GM19023 (cell line): Measurements from ENCODE around the gene TMEM164.

Experiments
- ATAC-seq: cut with Tn5 transposase; IDR thresholded peaks from one replicate; pipeline ENCODE4 v1.9.1; 2021; ENCODE audit warnings: mild to moderate bottlenecking, moderate library complexity; ENCODE audit not compliant: unreplicated experiment

The TMEM164 gene

DNA sequence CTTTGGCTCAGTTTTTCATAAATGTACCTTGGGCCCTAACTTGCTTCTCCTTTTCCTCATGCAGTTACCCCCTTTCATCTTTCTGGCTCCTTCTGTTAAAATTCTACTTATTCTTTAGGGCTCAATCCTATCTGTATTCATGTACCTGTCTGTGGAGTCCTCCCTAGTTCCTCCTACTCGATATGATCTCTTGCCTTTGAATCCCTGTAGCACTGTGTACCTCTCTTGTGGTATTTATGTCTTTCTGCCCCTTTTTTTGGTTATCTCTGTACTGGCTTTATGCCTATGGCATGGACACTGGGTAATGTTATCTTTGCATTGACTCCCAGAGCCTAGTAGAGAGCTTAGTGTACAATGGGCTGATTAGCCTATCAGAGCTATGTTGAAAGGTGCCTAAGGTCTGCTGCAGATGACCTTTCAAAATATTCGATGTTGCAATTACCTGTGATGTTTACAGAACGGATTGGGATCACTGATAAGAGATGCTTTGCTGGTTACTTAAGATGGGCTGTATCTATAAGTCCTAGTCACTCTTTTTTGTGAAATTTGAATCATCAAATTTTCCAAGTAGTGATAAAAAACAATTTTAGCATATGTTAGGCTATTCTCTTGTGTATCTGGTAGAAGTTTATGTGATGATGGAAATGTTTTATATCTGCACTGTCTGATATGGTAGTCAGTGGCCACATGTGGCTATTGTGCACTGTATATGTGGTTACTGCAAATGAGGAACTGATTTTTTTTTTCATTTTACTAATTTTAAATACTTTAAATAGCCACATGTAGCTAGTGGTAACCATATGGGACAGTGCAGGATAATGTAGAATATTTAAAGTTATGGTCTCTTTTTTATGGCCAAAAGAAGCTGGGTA, 33.5 kb downstream of the TMEM164 start:
- ATAC-seq, result no peak

DNA sequence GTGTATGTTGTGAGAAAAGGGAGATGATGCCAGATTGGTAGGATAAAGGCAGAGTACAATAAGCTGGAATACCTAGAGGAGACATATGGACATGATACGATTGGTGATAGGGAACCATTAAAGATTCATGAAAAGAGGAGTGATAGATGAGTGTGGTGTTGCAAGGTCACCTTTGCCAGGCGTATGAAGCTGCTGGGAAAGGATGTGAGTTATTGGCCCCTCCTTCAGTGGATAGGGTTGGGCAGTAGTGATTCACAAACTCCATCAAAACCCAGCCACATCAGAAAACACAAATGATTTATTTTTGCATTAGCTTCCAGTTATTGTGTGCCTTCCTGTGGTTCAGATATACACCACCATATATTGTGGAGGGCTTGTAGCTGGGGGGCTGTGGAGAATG, 34.3 kb downstream of the TMEM164 start:
- ATAC-seq, result no peak

DNA sequence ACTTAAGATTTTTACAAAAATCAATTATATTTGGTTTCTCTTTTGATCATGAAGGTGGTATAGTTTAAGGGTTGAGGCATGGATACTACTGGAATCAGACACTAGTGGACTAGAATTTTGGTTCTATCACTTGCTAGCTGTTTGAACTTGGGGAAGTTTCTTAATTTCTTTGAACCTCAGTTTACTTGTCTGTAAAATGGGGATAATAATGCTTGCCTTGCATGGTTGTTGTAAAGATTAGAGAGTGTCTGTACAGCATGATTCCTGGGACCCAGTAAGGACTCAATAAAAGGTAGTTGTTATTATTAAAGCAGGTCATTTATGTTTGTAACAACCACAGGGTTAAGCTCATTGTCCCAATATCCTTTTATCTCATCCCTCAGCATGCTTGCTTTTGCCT, 36.0 kb downstream of the TMEM164 start:
- ATAC-seq, result no peak

DNA sequence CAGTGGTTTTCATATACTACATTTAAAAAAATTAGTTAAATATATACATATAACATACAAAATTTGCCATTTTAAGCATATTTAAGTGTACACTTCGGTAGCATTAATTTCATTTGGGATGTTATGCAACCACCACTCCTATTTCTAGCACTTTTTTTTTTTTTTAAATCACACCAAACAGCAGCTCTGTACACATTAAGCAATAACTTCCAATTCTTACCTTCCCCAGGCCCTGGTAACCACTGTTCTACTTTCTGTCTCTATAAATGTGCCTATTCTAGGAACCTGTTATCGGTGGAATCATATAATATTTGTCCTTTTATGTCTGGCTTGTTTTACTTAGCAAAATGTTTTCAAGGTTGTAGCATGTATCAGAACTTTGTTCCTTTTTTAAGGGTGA, 39.1 kb downstream of the TMEM164 start:
- ATAC-seq, result no peak

DNA sequence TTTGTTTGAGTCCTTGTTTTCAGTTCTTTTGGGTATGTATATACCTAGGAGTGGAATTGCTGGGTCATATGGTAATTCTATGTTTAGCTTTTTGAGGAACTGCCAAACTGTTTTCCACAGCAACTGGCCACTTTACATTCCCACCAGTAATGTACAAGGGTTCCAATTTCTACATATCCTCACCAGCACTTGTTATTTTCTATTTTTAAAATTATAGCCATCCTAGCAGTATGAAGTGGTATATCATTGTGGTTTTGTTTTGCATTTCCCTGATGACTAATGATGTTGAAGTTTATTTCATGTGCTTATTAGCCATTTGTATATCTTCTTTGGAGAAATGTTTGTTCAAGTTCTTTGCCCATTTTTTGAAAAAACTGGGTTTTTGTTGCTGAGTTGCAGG, 39.6 kb downstream of the TMEM164 start:
- ATAC-seq, result no peak

DNA sequence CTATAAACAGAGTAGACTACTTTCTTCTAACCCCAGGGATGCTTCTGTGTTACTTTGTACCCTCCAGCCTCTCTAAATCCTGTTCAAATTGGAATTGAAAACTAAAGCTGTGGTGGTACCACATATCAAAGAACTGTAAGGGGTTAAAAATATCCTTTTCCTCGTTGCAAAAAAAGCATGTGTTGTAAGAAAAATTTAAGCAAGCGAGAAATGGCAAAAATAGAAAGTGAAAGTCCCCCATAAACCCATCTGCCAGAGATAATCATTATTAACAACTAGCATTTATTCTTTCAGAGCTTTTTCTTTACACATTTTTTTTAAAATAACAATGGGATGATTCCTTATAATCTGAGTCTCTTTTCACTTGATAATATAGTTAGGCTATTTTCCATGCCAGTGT, 40.6 kb downstream of the TMEM164 start:
- ATAC-seq, result no peak

DNA sequence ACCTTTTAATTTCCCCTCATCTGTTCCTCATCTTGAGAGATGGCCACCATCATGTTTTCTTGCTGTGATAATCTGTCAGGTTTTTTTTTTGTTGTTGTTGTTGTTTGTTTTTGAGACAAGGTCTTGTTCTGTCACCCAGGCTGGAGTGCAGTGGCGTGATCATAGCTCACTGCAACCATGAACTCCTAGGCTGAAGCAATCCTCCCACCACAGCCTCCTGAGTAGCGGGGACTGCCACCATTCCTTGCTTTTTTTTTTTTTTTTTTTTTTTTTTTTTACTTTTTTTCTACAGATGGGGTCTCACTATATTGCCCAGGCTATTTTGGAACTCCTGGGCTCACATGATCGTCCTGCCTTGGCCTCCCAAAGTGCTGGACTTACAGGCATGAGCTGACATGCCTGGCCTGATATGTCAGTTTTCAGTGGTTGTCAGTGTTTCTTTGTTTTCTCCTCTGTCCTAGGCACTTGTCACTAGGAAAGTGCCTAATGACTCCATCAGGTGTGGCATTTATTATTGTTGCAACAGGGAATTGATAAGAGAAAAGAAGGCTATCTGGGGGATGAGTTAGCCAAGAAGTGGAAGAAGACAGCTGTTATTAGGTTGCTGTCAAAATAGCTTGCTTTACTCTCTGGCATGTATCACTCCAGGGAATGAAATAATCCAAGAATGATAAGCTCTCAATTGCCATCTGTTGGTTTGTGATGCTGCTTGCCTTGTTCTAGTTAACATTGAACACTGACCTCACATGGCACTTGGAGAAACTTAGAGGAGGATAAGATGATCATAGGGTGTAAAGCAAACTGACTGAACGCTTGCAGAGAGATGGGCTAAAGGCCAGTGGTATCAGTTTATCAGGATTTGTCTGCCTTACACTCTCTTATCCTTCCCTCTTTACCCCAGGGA, 41.7 kb downstream of the TMEM164 start:
- no peak for ATAC-seq

DNA sequence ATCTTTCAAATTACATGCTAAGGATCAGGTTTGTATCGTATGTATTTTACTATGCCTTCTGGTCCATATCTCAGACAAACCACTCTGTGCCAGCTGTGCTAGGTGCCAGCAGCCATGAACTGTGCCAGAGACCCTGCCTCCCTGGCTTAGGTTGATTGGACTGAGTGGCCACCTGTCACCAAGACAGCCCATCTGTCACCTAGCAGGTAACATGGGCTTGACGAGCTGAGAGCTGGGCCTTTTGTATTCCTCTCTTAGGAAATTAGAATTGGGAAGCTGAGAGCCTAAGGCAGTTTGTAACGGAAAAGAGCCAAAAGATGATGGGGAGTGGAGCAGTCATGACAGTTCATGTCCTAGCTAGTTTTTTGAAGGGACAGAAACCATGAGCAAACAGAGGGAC, 42.5 kb downstream of the TMEM164 start:
- ATAC-seq, result no peak

DNA sequence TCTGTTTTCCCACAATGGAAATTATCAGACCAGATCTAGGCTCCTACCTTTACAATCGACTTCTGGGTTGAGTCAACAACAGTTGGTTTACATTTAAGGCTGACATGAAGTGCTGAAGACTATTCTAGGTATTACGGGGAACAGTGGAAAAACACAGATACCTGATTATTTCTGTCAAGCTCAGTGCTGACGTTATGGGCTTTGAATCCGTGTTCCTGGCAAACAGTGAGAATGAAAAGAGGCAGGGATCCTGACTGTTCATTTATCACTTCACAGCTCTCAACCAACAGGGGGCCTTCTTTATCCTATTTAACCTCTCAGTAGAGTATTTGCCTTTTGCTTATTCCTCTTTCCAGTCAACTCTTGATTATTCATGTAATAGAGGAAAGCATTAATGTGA, 43.1 kb downstream of the TMEM164 start:
- ATAC-seq, result no peak

DNA sequence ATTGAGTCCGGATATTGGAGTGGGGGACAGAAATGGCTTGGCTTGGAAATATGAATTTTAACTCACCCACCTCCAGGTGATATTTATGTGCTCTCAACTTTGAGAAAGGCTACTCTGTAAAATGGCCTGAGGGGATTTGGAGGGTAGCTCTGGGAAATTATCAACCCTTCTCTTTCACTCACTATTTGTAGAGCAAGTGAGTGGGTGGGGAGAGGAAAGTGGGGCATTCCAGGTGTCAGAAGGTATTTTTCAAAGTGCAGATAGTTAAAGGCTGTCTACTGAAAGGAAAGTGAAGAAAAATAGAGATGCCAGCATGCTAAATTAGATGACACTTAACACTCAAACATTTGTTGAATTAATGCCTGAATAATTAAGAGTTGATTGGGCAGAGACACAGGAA, 44.1 kb downstream of the TMEM164 start:
- no peak for ATAC-seq

DNA sequence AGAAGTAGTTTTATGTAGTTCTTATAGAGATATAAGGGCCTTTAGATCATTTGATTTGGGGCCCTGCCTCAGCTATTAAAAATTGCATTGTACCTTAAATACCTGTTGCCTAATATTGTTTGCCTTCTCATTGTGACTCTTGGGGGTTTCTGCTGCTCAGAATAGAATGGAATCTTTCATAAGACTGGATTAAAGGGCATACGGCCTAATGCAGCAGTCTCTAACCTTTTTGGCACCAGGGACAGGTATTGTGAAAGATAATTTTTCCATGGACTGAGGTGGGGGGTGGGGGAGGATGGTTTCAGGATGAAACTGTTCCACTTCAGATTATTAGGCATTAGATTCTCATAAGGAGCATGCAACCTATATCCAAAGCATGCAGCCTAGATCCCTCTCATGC, 46.2 kb downstream of the TMEM164 start:
- no peak for ATAC-seq

DNA sequence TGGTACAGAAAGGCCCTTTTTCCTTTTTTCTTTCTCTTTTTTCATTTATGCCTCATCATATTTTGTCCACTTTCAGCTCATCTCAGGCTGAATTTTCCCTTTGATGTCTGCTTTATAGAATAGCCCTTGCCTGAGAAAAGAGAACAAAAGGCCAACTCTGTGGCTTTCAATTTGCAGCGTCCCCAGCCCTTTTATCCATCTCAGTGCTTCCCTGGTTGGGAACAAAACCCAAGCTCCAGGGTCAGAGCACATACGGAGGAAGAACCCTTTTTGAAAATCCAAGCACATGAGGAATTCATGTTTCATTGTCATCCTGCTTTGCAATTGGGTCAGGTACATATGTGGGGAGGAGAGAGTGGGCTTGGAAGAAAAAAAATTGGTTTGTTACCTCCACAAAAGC, 47.5 kb downstream of the TMEM164 start:
- ATAC-seq, result no peak

DNA sequence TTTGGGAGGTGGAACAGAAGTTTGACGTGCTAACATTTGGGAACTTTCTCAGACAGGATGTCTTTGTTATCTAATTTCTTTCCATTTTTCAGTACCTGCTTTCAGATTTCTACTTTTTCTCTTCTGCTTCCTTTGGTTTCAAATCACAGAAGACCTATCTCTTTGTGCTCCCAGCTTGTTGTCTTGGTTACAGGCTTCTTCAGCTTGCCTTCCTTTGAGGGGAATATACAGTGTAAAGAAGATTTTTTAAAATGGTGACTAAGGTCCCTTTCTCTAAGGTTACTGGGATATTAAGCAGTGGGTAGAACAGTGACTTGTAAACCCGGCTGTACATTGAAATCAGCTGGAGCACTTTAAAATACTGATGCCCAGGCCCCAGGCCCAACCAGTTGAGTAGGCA, 48.0 kb downstream of the TMEM164 start:
- no peak for ATAC-seq

DNA sequence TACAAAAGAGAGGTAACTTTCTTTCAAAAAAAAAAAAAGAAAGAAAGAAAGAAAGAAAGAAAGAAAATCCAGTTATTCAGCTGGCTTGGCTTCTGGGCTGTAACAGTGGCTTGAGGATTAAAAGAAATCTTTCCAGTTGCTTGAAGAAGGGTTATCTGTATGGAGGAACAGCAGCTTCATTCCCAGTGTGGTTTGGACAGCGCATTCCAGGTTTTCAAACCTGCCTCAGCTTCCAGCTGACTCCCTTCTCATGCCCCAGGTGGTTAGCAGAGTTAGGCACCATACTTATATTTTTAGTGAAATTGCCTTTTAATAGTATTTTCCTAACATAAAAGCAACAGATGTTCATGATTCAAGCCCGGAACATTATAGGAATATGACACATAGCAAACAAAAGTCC, 48.6 kb downstream of the TMEM164 start:
- no peak for ATAC-seq

DNA sequence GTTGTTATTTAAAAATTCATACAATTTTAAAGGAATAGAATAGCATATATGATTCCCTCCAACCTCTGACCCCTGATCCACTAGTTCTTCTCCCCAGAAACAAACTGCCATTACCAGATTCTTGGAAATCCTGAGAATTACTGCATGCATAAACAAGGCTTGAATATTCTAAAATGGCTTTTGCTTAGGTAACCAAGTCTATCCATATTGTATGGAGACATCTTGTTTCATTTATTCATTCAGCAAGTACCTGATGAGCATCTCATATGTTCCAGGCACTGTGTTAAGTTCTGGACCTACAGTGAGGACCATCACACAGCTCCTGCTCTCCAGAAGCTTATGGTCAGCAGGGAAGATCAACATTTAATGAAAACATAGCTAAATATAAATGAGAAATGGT, 49.4 kb downstream of the TMEM164 start:
- ATAC-seq, result no peak

DNA sequence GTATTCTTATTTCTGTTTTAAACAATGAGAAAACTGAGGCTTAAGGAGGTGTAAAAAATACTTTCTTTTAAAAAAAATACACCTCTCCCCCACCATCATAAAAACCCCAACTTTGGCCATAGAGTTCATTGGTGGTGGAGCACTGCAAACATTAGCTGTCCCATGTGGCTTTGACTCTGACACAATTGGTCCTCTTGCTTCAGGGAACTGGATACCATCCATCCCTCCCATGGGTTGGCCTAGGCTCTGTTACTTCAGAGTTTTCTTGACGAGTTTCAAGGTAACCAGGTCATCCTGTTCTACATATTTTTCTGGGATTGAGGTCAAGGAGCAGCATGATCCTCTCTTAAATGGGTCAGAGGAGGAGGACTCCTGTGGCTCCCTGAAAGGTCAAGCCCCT, 50.5 kb downstream of the TMEM164 start:
- ATAC-seq, result no peak

DNA sequence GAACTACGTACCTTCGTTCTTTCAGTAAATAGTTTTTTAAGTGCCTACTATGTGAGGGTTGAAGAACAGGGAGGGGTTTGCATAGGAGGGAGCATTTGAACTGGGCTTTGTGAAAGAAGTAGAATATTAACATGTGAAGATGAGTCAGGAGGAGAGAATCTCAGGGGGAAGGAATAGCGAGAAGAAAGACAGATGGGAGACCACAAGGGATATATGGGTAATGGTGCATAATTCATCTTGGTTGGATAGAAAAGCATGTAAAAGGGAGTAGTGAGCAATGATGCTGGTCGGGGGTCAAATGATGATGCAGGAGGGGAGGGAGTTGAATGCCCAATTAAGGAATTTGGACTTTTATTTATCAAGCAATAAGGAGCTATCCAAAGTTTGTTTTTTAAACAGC, 52.7 kb downstream of the TMEM164 start:
- no peak for ATAC-seq

DNA sequence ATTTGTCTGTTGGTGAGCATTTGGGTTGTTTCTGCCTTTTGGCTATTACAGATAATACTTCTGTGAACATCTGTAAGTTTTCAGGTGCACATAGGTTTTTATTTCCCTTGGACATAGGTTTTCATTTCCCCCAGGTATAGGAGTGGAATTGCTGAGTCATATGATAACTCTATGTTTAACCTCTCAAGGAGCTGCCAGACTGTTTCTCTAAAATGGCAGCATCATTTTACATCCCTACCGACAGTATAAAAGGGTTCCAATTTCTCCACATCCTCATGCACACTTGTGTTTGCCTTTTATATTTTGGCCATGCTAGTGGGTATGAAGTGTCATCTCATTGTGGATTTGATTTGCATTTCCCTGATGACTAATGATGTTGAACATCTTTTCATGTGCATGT, 53.5 kb downstream of the TMEM164 start:
- no peak for ATAC-seq

DNA sequence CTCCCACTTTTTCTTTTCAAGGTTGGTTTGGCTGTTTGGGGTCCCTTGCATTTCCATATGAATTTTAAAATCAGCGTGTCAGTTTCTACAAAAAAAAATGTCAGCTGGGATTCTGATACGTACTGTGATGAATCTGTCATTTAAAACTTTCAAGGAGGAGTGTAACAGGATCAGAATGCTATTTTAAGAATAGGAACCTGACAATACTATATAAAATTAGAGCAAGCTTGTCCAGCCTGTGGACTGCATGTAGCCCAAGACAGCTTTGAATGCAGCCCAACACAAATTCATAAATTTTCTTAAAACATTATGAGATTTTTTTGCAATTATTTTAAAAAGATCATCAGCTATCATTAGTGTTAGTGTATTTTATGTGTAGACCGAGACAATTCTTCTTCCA, 56.5 kb downstream of the TMEM164 start:
- ATAC-seq, result no peak

DNA sequence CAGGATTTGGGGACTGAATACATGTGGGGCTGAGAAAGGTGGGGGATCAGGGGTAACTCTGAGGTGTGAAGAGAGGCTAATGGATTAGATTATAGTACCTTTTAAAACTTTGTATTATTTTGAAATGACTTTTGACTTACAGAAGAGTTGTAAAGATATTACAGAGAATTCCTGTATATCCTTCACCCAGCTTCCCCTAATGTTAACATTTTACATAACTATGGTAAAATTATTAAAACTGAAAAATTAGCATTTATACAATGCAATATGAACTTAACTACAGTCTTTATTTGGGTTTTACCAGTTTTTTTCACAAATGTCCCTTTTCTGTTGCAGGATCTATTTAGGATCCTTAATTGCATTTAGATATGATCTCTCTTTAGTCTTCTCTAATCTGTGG, 57.4 kb downstream of the TMEM164 start:
- ATAC-seq, result no peak

DNA sequence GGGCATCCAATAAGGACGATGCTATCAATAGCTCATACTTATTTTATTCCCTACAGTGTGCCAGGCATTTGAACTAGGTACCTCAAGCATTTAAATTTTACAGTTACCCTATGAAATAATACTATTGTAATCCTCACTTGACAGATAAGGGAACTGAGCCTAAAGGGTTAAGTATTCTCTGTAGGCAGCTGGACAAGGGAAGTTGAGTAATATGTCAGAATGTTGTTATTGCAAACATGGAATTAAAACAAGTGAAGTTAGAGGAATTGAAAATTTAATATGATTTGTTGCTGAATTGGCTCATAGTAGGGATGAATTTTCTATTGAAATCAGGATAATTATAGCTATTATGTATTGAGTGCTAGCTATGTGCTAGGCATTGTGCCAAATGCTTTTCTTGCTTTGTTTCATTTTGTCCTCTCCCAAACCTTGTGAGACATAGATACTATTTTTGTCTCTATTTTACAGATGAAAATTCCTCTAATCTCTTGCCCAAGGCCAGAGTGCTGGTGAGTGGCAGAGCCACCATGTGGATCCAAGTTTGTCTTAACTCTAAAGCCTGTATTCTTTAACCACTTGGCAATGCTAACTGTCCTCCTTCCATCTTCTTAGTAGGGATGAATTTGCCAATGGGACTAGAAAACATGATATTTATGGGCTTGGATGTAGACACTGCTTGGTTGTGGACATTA, 58.1 kb downstream of the TMEM164 start:
- no peak for ATAC-seq

DNA sequence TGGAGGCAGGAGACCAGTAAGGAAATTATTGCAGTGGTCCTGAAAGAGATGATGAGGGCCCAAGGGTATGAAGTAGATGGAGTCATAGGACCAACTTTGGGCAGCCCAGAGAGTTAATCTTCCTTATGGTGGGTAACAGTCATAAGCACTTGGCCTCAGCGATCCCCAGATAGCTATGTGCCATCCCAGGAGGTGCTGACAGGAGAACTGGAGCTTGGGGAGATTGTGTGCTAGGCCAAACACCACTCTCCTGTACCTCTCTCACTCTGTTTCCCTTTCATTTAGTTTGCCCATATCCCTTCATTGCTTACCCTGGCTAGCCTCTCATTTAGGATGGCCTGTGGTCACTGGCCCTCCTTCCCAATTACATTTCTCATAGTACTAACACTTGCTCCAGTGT, 60.0 kb downstream of the TMEM164 start:
- no peak for ATAC-seq
